IMR-90 (cell line): ENCODE data around the gene ARHGEF10L. TPM values are rescaled to one million over a fixed set of nuclear protein-coding genes. Genes with fewer than 3 reads are reported as not detected.

ENCODE experiments used
- ATAC-seq: fragments of 200-7000 bp; cut with Tn5 transposase; 2 replicates; pipeline ENCODE4 v1.9.1; 2020; ENCODE audit warnings: low read depth, mild to moderate bottlenecking, moderate library complexity
- BruUV-seq: library from RNA; stranded (reverse); fragments of 400-500 nt; replicated peaks from 2 replicates; lab custom pipeline; 2021; lab: Mats Ljungman, UMichigan
- CTCF ChIA-PET: fragments of 300-600 bp; formaldehyde crosslinking; extraction: SDS; loops from one replicate; lab custom pipeline; 2021; ENCODE audit warnings: antibody characterized with exemption; lab: Yijun Ruan, JAX
- POLR2A ChIA-PET: fragments of 300-600 bp; sonication (Branson Sonifier 250); formaldehyde crosslinking; loops from one replicate; lab custom pipeline; 2022; ENCODE audit warnings: antibody characterized with exemption; ENCODE audit not compliant: unreplicated experiment; lab: Charles Lee
- DNase-seq: peaks from one replicate; pipeline ENCODE4 v3.0.0; 2013
- H2AFZ ChIP-seq: replicated peaks from 2 replicates; pipeline ENCODE3; 2013; ENCODE audit warnings: low read length, mild to moderate bottlenecking; ENCODE audit not compliant: poor library complexity
- H2AK5ac ChIP-seq: 2 replicates; pipeline ENCODE4 v1.6.1; 2013; ENCODE audit warnings: low read depth, low read length, inconsistent platforms
- H2AK9ac ChIP-seq: replicated peaks from 2 replicates; pipeline ENCODE3; 2013; ENCODE audit warnings: mild to moderate bottlenecking, low read depth, low read length, moderate library complexity; ENCODE audit not compliant: poor library complexity
- H2BK120ac ChIP-seq: 2 replicates; pipeline ENCODE4 v1.6.1; 2013; ENCODE audit warnings: low read depth, low read length, inconsistent platforms
- H2BK15ac ChIP-seq: 3 replicates; pipeline ENCODE4 v1.6.1; 2013; ENCODE audit warnings: low read depth, low read length, inconsistent platforms
- H2BK20ac ChIP-seq: 2 replicates; pipeline ENCODE4 v1.6.1; 2013; ENCODE audit warnings: low read depth, mild to moderate bottlenecking, inconsistent platforms, low read length, moderate library complexity
- H2BK5ac ChIP-seq: 2 replicates; pipeline ENCODE4 v1.6.1; 2013; ENCODE audit warnings: mild to moderate bottlenecking, low read depth, low read length, inconsistent platforms; ENCODE audit not compliant: poor library complexity, severe bottlenecking
- H3K14ac ChIP-seq: replicated peaks from 2 replicates; pipeline ENCODE4 v1.6.1; 2013; ENCODE audit warnings: low read depth, low read length, inconsistent platforms
- H3K18ac ChIP-seq: 2 replicates; pipeline ENCODE4 v1.6.1; 2013; ENCODE audit warnings: low read depth, low read length, control low read depth
- H3K23ac ChIP-seq: 2 replicates; pipeline ENCODE4 v1.6.1; 2013; ENCODE audit warnings: low read depth, low read length, inconsistent platforms
- H3K27ac ChIP-seq: 2 replicates; pipeline ENCODE4 v1.5.1; 2013; ENCODE audit warnings: mild to moderate bottlenecking, control low read depth, low read length; ENCODE audit not compliant: insufficient read depth
- H3K27me3 ChIP-seq: 2 replicates; pipeline ENCODE4 v1.6.1; 2013; ENCODE audit warnings: low read length; ENCODE audit not compliant: control insufficient read depth, insufficient read depth
- H3K36me3 ChIP-seq: 2 replicates; pipeline ENCODE4 v1.6.1; 2013; ENCODE audit warnings: low read length, mixed read lengths; ENCODE audit not compliant: control insufficient read depth, insufficient read depth
- H3K4ac ChIP-seq: 2 replicates; pipeline ENCODE4 v1.6.1; 2013; ENCODE audit warnings: low read depth, low read length, inconsistent platforms
- H3K4me1 ChIP-seq: 2 replicates; pipeline ENCODE4 v1.6.1; 2013; ENCODE audit warnings: low read length, mixed read lengths; ENCODE audit not compliant: control insufficient read depth, insufficient read depth
- H3K4me2 ChIP-seq: 2 replicates; pipeline ENCODE4 v1.6.1; 2013; ENCODE audit warnings: low read depth, mild to moderate bottlenecking, control low read depth, low read length, moderate library complexity
- H3K4me3 ChIP-seq: 2 replicates; pipeline ENCODE4 v1.5.1; 2013; ENCODE audit warnings: low read depth, mild to moderate bottlenecking, control low read depth, low read length, moderate library complexity; ENCODE audit not compliant: insufficient read depth
- H3K56ac ChIP-seq: 2 replicates; pipeline ENCODE4 v1.6.1; 2013; ENCODE audit warnings: low read length, inconsistent platforms; ENCODE audit not compliant: insufficient read depth; ENCODE audit errors: extremely low read depth
- H3K79me1 ChIP-seq, 2 experiments: 2 replicates each; pipeline ENCODE4 v1.6.1; 2013; ENCODE audit warnings: low read length in 2 of 2, inconsistent platforms in 1 of 2, low read depth in 1 of 2
- H3K9ac ChIP-seq: 2 replicates; pipeline ENCODE4 v1.6.1; 2013; ENCODE audit warnings: low read depth, low read length, control low read depth
- H3K9me1 ChIP-seq: 2 replicates; pipeline ENCODE4 v1.6.1; 2013; ENCODE audit warnings: low read length, inconsistent platforms; ENCODE audit not compliant: insufficient read depth
- H3K9me3 ChIP-seq: 2 replicates; pipeline ENCODE4 v1.6.1; 2013; ENCODE audit warnings: low read length; ENCODE audit not compliant: control insufficient read depth, insufficient read depth
- H4K20me1 ChIP-seq: 2 replicates; pipeline ENCODE4 v1.6.1; 2013; ENCODE audit warnings: low read length, inconsistent platforms; ENCODE audit not compliant: insufficient read depth
- H4K5ac ChIP-seq: 2 replicates; pipeline ENCODE4 v1.6.1; 2013; ENCODE audit warnings: mild to moderate bottlenecking, low read depth, low read length, control low read depth
- H4K8ac ChIP-seq, 2 experiments: 2 replicates each; pipeline ENCODE4 v1.6.1; 2013; ENCODE audit warnings: low read depth in 2 of 2, low read length in 2 of 2, control low read depth in 1 of 2, inconsistent platforms in 1 of 2
- H4K91ac ChIP-seq: 2 replicates; pipeline ENCODE4 v1.6.1; 2013; ENCODE audit warnings: low read depth, low read length, inconsistent platforms; ENCODE audit not compliant: insufficient read depth
- CEBPB ChIP-seq: IDR thresholded peaks from 2 replicates; pipeline ENCODE4 v1.6.1; 2012; ENCODE audit warnings: low read depth, low read length, improper control_type of control experiment
- RAD21 ChIP-seq: IDR thresholded peaks from 2 replicates; pipeline ENCODE4 v1.6.1; 2012; ENCODE audit warnings: low read length, improper control_type of control experiment
- RCOR1 ChIP-seq: IDR thresholded peaks from 2 replicates; pipeline ENCODE4 v1.6.1; 2012; ENCODE audit warnings: mild to moderate bottlenecking, low read length, improper control_type of control experiment; ENCODE audit not compliant: insufficient replicate concordance
- WGBS, 2 experiments: methylation state at CpG; one replicate each; pipeline versions ENCODE4 v1.1.5 to v1.1.7; 2013; ENCODE audit warnings: missing lambda C conversion rate in 2 of 2; ENCODE audit not compliant: insufficient read length in 1 of 2; ENCODE audit errors: extremely low coverage in 2 of 2; 5-methylcytosine and 5-hydroxymethylcytosine counted together
- dilution Hi-C: fragments of 300-500 bp; cut with HindIII; formaldehyde crosslinking; loops from one replicate; pipeline ENCODE4 v1.14.3; 2018; ENCODE audit warnings: low sequenced_read_pairs; ENCODE audit not compliant: unreplicated experiment
- in situ Hi-C: fragments of 300-500 bp; cut with MboI; formaldehyde crosslinking; loops from 3 replicates; pipeline ENCODE4 v1.14.3; 2019; ENCODE audit warnings: low sequenced_read_pairs, inconsistent platforms, mixed read lengths
- intact Hi-C: fragments of 100-400 bp; cut with micrococcal nuclease; formaldehyde crosslinking; loops from 2 replicates; pipeline ENCODE4 v1.10.0; 2022
- polyA plus RNA-seq, 3 experiments: library from polyadenylated mRNA; depleted of rRNA; stranded (reverse); fragments of >200 nt; gene quantifications; 2 replicates each; pipeline ENCODE4 v1.2.3, GENCODE V29; 2012; ENCODE audit warnings: low replicate concordance in 1 of 3
- total RNA-seq: library from RNA; depleted of rRNA; stranded (reverse); fragments of >200 nt; gene quantifications from 2 replicates; pipeline ENCODE4 v1.2.3, GENCODE V29; 2012
- TF ChIP-seq, protein P1 (sequence below): fragments of 150-350 bp; IDR thresholded peaks from 2 replicates; pipeline ENCODE4 v1.6.1; 2016; ENCODE audit warnings: low read depth, mild to moderate bottlenecking, low read length, moderate library complexity, borderline replicate concordance
- TF ChIP-seq, protein P2 (sequence below): fragments of 150-350 bp; IDR thresholded peaks from 2 replicates; pipeline ENCODE4 v1.6.1; 2017; ENCODE audit warnings: mild to moderate bottlenecking, antibody characterized with exemption, low read length, low read depth

ARHGEF10L gene
- total and polyA plus RNA-seq, 2 of the 4 experiments (the other 2 are of a cell fraction): 4.8 to 12.4 TPM

DNA sequence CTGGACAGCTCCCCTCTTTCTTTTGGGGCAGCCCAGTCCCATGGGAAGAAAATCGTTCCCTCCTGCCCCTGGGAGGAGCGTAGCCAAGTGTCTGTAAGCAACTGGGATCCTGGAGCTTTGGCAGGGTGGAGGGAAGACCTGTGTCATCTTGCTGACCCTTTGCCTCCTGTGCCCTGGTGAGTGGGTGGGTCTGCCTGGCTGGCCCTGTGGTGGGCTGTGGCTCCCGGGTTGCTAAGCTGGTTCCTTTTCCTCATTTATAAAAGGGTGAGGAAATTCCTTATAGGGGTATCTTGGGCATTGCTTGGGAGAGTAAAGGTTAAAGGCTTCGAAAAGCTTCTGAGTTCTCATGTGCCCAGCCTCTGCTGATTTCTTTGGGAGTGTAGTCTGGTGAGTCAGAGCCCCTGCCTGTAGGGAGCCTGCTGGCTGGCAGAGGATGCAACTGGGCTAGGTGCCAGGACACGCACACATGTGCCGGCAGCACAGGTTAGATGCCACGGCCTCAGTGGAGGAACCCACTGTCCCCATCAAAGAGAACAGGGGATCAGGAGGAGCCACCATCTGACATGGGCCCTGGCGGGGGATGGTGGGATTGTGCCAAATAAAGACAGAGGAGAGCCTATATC lies 85.2 kb downstream of the ARHGEF10L start:
- no peak overlapping the region for H3K9ac ChIP-seq
- DNase-seq (peak; percentile 39), ATAC-seq (peak; percentile 70)
- no peak overlapping the region for H3K18ac ChIP-seq
- no peak overlapping the region for H4K91ac ChIP-seq
- no peak overlapping the region for H2BK5ac ChIP-seq
- no peak overlapping the region for H3K4me2 ChIP-seq
- in situ Hi-C loops: no loop called here
- H3K9me3 ChIP-seq: no peaks in the 10 kb centered on the region
- H3K4ac ChIP-seq: no peak overlapping the region
- no peaks in the 10 kb centered on the region for H4K20me1 ChIP-seq
- H3K9me1 ChIP-seq: peaks cover 5% of the 10 kb centered on the region
- H2BK20ac ChIP-seq: no peak overlapping the region
- no peak overlapping the region for H3K27ac ChIP-seq
- H3K79me1 ChIP-seq: peaks cover 0 to 5% of the 10 kb centered on the region in 2 experiments; a peak in 1 of 4 replicates
- peaks cover 23% of the 10 kb centered on the region for H3K36me3 ChIP-seq
- WGBS, 2 experiments: 100% methylated on average over 1 of the region's 8 CpGs; no CpG with 5 or more reads in 1 of the 2 experiments
- no peak overlapping the region for H3K14ac ChIP-seq
- H2AFZ ChIP-seq: peak overlapping the region; percentile 34
- H3K4me1 ChIP-seq: peaks cover 5% of the 10 kb centered on the region; the same call in 1 of the 2 replicates
- intact Hi-C loops: no loop called here
- peak overlapping the region; percentile 52 for H2AK9ac ChIP-seq
- H3K56ac ChIP-seq: no peak overlapping the region
- H3K23ac ChIP-seq: no peak overlapping the region
- ChIA-PET POLR2A (no interaction called here), CTCF (interaction anchor here (0.6 kb wide), 1 partner anchor 26 kb away, joined by 3 read pairs; no protein-coding TSS in a partner anchor)
- H4K8ac ChIP-seq: no peak overlapping the region
- no peak overlapping the region for H2BK15ac ChIP-seq
- H2AK5ac ChIP-seq: no peak overlapping the region
- H3K27me3 ChIP-seq: no peaks in the 10 kb centered on the region
- dilution Hi-C loops: no loop called here
- BruUV-seq: no TSS peak
- H4K5ac ChIP-seq: no peak overlapping the region
- no peak overlapping the region for H3K4me3 ChIP-seq
- TF ChIP-seq, protein P1, sequence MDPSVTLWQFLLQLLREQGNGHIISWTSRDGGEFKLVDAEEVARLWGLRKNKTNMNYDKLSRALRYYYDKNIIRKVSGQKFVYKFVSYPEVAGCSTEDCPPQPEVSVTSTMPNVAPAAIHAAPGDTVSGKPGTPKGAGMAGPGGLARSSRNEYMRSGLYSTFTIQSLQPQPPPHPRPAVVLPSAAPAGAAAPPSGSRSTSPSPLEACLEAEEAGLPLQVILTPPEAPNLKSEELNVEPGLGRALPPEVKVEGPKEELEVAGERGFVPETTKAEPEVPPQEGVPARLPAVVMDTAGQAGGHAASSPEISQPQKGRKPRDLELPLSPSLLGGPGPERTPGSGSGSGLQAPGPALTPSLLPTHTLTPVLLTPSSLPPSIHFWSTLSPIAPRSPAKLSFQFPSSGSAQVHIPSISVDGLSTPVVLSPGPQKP: no peak
- TF ChIP-seq RCOR1: no peak
- no peak for TF ChIP-seq RAD21
- TF ChIP-seq CEBPB: no peak
- TF ChIP-seq, protein P2, sequence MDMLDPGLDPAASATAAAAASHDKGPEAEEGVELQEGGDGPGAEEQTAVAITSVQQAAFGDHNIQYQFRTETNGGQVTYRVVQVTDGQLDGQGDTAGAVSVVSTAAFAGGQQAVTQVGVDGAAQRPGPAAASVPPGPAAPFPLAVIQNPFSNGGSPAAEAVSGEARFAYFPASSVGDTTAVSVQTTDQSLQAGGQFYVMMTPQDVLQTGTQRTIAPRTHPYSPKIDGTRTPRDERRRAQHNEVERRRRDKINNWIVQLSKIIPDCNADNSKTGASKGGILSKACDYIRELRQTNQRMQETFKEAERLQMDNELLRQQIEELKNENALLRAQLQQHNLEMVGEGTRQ: no peak
- no peak overlapping the region for H2BK120ac ChIP-seq
